ENCODE results near the gene LRRC1.

Gene LRRC1

DNA sequence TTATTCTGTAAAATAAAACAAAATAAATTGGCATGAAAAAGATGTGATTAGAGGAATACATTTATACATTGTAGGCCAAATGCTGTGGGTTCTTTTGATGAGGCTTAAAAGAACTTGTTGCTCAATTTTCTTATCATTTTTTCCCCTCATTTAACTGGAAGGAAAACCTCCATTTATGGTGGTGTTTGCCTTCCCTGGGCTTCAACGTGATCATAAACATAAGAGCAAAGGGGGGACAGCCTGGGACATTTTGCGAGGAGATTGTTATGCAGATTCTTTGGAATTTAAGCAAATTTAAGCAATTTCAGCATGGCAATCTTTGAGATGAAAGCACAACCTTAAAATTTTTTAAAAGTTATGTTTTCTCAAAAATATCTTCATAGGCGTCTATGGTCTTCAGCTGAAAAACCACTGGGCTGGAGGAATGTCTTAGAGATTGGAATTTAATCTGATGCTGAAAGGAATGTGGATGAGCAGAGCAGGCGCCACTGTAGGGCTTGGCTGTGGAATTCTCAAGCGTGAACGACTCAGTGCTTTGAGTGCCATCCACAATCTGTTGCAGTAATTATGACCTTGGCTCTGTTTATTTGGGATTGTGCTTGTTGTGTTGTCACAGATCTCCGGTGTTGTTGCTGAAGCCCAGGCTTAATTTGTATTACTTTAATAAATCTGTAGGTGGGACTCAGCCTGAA lies 167.0 kb downstream of the LRRC1 start:
- no peak for DNase-seq (ENCODE audit: low spot score)

DNA sequence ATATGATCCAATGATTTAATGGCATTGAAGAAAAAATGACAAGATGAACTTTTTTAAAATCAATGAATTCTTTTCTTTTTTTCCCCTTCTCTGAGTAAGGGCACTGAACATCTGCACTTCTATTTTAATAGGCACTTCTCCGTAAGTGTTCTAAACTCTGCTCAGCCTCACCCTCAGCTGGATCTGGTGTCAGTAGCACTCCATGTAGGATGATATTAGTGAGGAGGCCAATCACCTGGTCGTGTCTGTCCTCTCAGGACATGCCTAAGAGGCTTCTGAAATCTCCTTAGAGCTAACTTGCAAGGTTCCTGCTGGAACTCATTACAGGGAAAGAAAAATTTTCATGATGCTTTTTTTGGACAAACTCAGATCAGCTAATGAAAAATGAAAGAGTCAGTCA lies 167.8 kb downstream of the LRRC1 start:
- no peak for DNase-seq (ENCODE audit: low spot score)

DNA sequence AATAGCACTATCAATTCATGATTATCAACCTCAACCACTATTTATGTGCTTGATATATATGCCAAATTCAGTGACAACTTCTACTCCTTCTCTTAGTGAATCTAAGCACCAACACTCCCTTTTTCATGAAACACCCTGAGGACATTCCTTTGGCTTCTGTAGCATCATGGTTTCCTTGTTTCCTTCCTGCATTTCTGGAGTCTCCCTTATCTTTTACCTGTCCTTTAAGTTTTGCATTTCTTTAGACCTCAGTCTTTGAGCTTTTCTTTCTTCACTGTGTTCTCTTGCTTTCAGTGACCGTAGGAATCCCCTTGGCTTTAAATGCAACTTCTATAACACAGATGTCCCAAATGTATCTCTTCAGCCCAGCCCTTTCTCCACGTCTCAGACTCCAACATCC lies 172.6 kb downstream of the LRRC1 start:
- no peak for DNase-seq (ENCODE audit: low spot score)

Measured in CD4-positive, alpha-beta T cell treated with Interleukin-6 at 100 ng/mL for 8 hours (primary cell).